ENCODE data around the gene KCNAB1.

GRCh38 chr3:156492801-156493261, 372.5 kb downstream of the KCNAB1 start:
- TF ChIP-seq CTCF (conservative IDR thresholded peaks at IDR 0.05; ENCODE audit: low read length) = no peak
- TF ChIP-seq EZH2phosphoT487 (IDR thresholded peaks at IDR 0.05; ENCODE audit: borderline replicate concordance, low read depth, low read length) = no peak

Measured in OCI-LY7 (cell line).